ENCODE data around the gene C4orf51. TPM values are rescaled to one million over a fixed set of nuclear protein-coding genes. Genes with fewer than 3 reads are reported as not detected.
A peak's percentile ranks its signal among the peaks of the same experiment; 100 is the strongest.

C4orf51 gene
- total and polyA plus RNA-seq, 8 donors, result not detected

DNA sequence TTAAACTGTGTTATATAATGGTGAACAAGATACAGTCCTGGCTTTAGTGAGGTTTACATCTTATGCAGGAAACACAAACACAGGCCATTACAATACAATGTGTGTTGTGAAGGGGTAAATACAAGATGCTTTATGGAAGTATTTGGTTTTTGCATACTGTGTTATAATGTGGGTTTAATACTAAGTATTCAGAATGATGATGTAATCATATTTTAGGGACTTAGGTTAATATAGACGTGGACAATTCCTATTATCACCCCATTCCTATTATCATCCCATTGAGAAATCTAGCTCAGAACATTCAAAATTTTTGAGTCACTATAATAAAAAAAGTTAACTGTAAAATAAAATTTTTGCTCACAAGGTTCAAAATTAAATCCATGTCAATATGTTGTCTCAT, 36.7 kb upstream of the C4orf51 start:
- H3K4me1 ChIP-seq, result no peaks in the 10 kb centered on the region
- H3K27ac ChIP-seq, result no peak overlapping the region
- no peaks in the 10 kb centered on the region for H3K27me3 ChIP-seq
- TF ChIP-seq, protein P1, sequence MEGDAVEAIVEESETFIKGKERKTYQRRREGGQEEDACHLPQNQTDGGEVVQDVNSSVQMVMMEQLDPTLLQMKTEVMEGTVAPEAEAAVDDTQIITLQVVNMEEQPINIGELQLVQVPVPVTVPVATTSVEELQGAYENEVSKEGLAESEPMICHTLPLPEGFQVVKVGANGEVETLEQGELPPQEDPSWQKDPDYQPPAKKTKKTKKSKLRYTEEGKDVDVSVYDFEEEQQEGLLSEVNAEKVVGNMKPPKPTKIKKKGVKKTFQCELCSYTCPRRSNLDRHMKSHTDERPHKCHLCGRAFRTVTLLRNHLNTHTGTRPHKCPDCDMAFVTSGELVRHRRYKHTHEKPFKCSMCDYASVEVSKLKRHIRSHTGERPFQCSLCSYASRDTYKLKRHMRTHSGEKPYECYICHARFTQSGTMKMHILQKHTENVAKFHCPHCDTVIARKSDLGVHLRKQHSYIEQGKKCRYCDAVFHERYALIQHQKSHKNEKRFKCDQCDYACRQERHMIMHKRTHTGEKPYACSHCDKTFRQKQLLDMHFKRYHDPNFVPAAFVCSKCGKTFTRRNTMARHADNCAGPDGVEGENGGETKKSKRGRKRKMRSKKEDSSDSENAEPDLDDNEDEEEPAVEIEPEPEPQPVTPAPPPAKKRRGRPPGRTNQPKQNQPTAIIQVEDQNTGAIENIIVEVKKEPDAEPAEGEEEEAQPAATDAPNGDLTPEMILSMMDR (IDR thresholded peaks at IDR 0.05), result no peak
- no peaks in the 10 kb centered on the region for H3K9me3 ChIP-seq
- peaks cover 0 to 36% of the 10 kb centered on the region in 2 donors for H3K36me3 ChIP-seq
- ATAC-seq (no peak), DNase-seq (no peak)
- H3K4me3 ChIP-seq, result no peak overlapping the region
- intact Hi-C loops (cut with DNase I), result no loop called here

DNA sequence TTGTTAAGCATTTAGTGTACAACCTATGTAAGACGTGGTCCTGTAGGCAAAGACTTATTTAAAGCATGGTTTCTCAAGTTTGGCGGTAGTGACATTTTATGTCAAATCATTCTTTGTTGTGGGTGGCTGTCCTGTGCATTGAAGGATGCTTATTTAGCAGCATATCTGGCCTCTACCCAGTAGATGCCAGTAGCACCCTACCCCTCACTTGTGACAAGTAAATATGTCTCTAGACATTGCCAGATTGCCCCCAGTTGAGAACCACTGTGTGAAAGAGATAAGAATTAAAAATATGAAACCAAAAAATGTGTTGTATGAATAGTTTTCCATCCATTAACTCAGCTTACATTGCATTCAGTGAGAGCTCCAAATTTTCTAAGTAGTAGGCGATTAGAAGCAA, 35.2 kb upstream of the C4orf51 start:
- DNase-seq (no peak), ATAC-seq (no peak)
- no peaks in the 10 kb centered on the region for H3K27me3 ChIP-seq
- intact Hi-C loops (cut with DNase I), result no loop called here
- no peak overlapping the region for H3K27ac ChIP-seq
- H3K9me3 ChIP-seq, result no peaks in the 10 kb centered on the region
- no peaks in the 10 kb centered on the region for H3K4me1 ChIP-seq
- H3K36me3 ChIP-seq, result peaks cover 0 to 33% of the 10 kb centered on the region in 2 donors
- H3K4me3 ChIP-seq, result no peak overlapping the region
- TF ChIP-seq, protein P1 (IDR thresholded peaks at IDR 0.05), result no peak

DNA sequence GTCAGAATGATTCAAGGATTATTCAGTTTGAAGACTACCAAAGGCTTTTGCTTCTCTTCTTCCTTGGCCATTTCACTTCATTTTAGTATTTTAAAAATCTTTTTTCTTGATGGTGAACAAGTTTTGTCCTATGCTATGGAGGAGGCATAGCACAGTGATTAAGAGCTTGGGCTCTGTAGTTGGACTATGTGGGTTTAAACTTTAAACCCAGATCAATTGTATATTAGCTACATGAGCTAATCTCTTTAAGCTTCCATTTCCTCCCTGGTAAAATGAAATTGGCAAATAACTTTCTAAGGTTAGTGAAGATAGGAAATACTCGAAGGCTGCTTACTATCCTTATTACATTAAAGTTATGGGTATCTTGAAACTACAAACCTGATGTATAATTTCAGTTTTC, 23.8 kb upstream of the C4orf51 start:
- no peak for ATAC-seq
- DNase-seq, result no peak
- Histone ChIP-seq H3K4me3 (no peak overlapping the region), H3K9me3 (no peaks in the 10 kb centered on the region), H3K27me3 (no peaks in the 10 kb centered on the region), H3K36me3 (peaks cover 0 to 54% of the 10 kb centered on the region in 2 donors), H3K27ac (no peak overlapping the region), H3K4me1 (no peaks in the 10 kb centered on the region)
- TF ChIP-seq, protein P1 (IDR thresholded peaks at IDR 0.05), result no peak
- intact Hi-C loops (cut with DNase I), result no loop called here

DNA sequence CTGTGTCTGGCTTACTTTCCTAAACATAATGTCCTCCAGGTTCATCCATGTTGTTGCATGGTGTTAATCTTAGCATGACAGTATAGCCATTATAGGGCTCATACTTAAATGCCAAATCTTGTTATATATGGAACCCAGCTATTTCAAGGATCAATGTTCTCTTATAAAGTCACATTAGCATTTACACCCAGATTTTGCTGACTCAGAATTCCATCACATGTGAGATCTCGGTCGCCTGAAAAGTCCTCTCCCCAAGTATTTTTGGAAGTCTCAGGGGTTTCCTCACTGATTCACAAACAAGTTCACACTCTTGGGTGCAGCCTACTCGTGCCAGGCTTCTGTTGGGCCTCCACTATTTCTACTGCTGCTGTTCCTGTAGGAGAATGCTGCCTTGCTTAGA, 19.9 kb upstream of the C4orf51 start:
- no peaks in the 10 kb centered on the region for H3K4me1 ChIP-seq
- H3K27me3 ChIP-seq, result no peaks in the 10 kb centered on the region
- H3K4me3 ChIP-seq, result no peak overlapping the region
- H3K27ac ChIP-seq, result no peak overlapping the region
- H3K36me3 ChIP-seq, result peaks cover 0 to 28% of the 10 kb centered on the region in 2 donors
- DNase-seq, result no peak
- TF ChIP-seq, protein P1 (IDR thresholded peaks at IDR 0.05), result no peak
- no peak for ATAC-seq
- H3K9me3 ChIP-seq, result no peaks in the 10 kb centered on the region
- intact Hi-C loops (cut with DNase I), result no loop called here

DNA sequence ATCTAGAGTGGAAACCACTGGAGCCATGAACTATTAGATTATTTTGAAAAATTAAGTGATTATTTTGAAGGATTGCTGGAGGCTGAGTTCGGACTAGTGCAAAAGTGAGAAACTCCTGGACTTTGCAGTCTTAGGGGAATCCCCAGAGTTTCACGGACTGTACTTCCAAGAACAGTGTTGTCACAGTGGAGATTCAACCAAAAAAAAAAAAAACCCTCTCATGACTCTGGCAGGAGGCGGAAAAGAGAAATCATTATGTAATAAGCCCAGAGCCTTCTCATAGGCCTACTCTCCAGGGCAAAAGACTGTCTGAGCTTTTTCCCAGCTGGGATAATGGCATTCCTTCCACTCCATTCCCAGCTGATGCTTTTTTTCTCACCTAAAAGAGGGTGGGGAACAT, 16.8 kb upstream of the C4orf51 start:
- Histone ChIP-seq H3K9me3 (no peaks in the 10 kb centered on the region), H3K27me3 (no peaks in the 10 kb centered on the region), H3K36me3 (no peaks in the 10 kb centered on the region), H3K4me3 (no peak overlapping the region), H3K27ac (no peak overlapping the region), H3K4me1 (no peaks in the 10 kb centered on the region)
- no peak for DNase-seq
- ATAC-seq, result peak; percentile 62
- intact Hi-C loops (cut with DNase I), result no loop called here
- TF ChIP-seq, protein P1 (IDR thresholded peaks at IDR 0.05), result no peak

Measured in left lung (tissue), 10 donors.